Chondrocyte (in vitro differentiated cells): ENCODE results near the gene TMEM150A. TPM values are rescaled to one million over a fixed set of nuclear protein-coding genes. Genes with fewer than 3 reads are reported as not detected.

Experiments used
- DNase-seq: peaks from one replicate; pipeline ENCODE4 v3.0.0; 2021; ENCODE audit warnings: mixed read lengths, low spot score
- H3K27ac Mint-ChIP-seq: one replicate; pipeline ENCODE4 v1.8.0; 2021; ENCODE audit warnings: mild to moderate bottlenecking, moderate library complexity, mixed read lengths; ENCODE audit not compliant: unreplicated experiment
- H3K27me3 Mint-ChIP-seq: 2 replicates; pipeline ENCODE4 v1.8.0; 2021; ENCODE audit warnings: low read depth, mixed read lengths
- H3K36me3 Mint-ChIP-seq: 2 replicates; pipeline ENCODE4 v1.8.0; 2021; ENCODE audit warnings: low read depth, mixed read lengths
- H3K4me1 Mint-ChIP-seq: 2 replicates; pipeline ENCODE4 v1.8.0; 2021; ENCODE audit warnings: low read depth, mild to moderate bottlenecking, mixed read lengths
- H3K4me3 Mint-ChIP-seq: one replicate; pipeline ENCODE4 v1.8.0; 2021; ENCODE audit warnings: mild to moderate bottlenecking, moderate library complexity, mixed read lengths; ENCODE audit not compliant: unreplicated experiment
- H3K9me3 Mint-ChIP-seq: 2 replicates; pipeline ENCODE4 v1.8.0; 2021; ENCODE audit warnings: low read depth, mixed read lengths
- CTCF ChIP-seq: fragments of 200-600 bp; sonication (generic); IDR thresholded peaks from 2 replicates; pipeline ENCODE4 v1.5.0; 2021; ENCODE audit warnings: antibody characterized with exemption, mild to moderate bottlenecking, moderate library complexity
- total RNA-seq: library from RNA; stranded (reverse); gene quantifications from 3 replicates; pipeline ENCODE4 v1.2.1, GENCODE V29; 2021

Gene TMEM150A
- total RNA-seq, 1 donor from 2014 or later = 17.9 TPM

- H3K4me1 Mint-ChIP-seq = peaks cover 31% of the 10 kb centered on the region
- TF ChIP-seq CTCF = no peak
- H3K27me3 Mint-ChIP-seq = no peaks in the 10 kb centered on the region
- no peaks in the 10 kb centered on the region for H3K9me3 Mint-ChIP-seq
- no peak for DNase-seq
- peak overlapping the region; percentile 12 for H3K27ac Mint-ChIP-seq
- no peak overlapping the region for H3K4me3 Mint-ChIP-seq
- peaks cover 1% of the 10 kb centered on the region for H3K36me3 Mint-ChIP-seq
Measured at GRCh38 chr2:85613717-85614515, 11.4 kb upstream of the TMEM150A start.

- peak; percentile 97 for DNase-seq
- Mint-ChIP-seq H3K27ac (peak within 1 kb of the TSS; percentile 92), H3K4me3 (peak within 1 kb of the TSS; percentile 82), H3K27me3 (no peaks in the 10 kb centered on the region), H3K4me1 (peaks cover 35% of the 10 kb centered on the region), H3K9me3 (no peaks in the 10 kb centered on the region), H3K36me3 (peaks cover 5% of the 10 kb centered on the region)
- no peak for TF ChIP-seq CTCF
Measured at GRCh38 chr2:85611705-85612587, 9.4 kb upstream of the TMEM150A start, which contains the start of gene C2orf68. Gene C2orf68, minus strand, starts transcription at chr2:85612066. Its CDS starts 82 bp downstream, at chr2:85611984.

- peak overlapping the region; percentile 76 for H3K27ac Mint-ChIP-seq
- H3K9me3 Mint-ChIP-seq = no peaks in the 10 kb centered on the region
- peak overlapping the region; percentile 82 for H3K4me3 Mint-ChIP-seq
- H3K27me3 Mint-ChIP-seq = no peaks in the 10 kb centered on the region
- TF ChIP-seq CTCF = no peak
- H3K4me1 Mint-ChIP-seq = peaks cover 42% of the 10 kb centered on the region
- no peak for DNase-seq
- peaks cover 5% of the 10 kb centered on the region for H3K36me3 Mint-ChIP-seq
Measured at GRCh38 chr2:85611217-85611704, 8.8 kb upstream of the TMEM150A start.

GRCh38 chr2:85607268-85608215 is 5.0 kb upstream of the TMEM150A start:
- no peak for TF ChIP-seq CTCF
- DNase-seq = no peak
- Mint-ChIP-seq H3K27ac (peak overlapping the region; percentile 74), H3K9me3 (no peaks in the 10 kb centered on the region), H3K4me3 (no peak overlapping the region), H3K4me1 (peaks cover 70% of the 10 kb centered on the region), H3K36me3 (peaks cover 5% of the 10 kb centered on the region), H3K27me3 (no peaks in the 10 kb centered on the region)
